HepG2 (cell line): Measurements from ENCODE around the gene DNAJC11. TPM values are rescaled to one million over a fixed set of nuclear protein-coding genes. Genes with fewer than 3 reads are reported as not detected.

Experiments
- BATF2 ChIP-seq: sonication (generic); formaldehyde crosslinking; IDR thresholded peaks from 2 replicates; pipeline ENCODE4 v1.8.0; 2022; ENCODE audit warnings: mild to moderate bottlenecking, missing genetic modification reagents, moderate library complexity
- BCL6 ChIP-seq: IDR thresholded peaks from 2 replicates; pipeline ENCODE4 v1.6.1; 2016; ENCODE audit warnings: missing genetic modification reagents, missing compliant biosample characterization
- CCAR2 ChIP-seq: fragments of 200-400 bp; formaldehyde crosslinking; optimal IDR thresholded peaks from 2 replicates; pipeline ENCODE3; 2018; ENCODE audit warnings: low read depth, mild to moderate bottlenecking, low read length, moderate library complexity
- DBP ChIP-seq: sonication (generic); formaldehyde crosslinking; IDR thresholded peaks from 2 replicates; pipeline ENCODE4 v1.4.0; 2020; ENCODE audit warnings: missing genetic modification reagents; ENCODE audit errors: not compliant biosample characterization
- FOXP1 ChIP-seq, 2 experiments: fragments of 450-650 bp in 1 of 2; IDR thresholded peaks; 2 replicates each; pipeline ENCODE4 v1.6.1; 2017 to 2018; ENCODE audit warnings: antibody characterized with exemption in 1 of 2
- GLI4 ChIP-seq: sonication (generic); formaldehyde crosslinking; IDR thresholded peaks from 2 replicates; pipeline ENCODE4 v1.5.1; 2020; ENCODE audit warnings: missing genetic modification reagents, mild to moderate bottlenecking, moderate library complexity, borderline replicate concordance
- HNRNPK ChIP-seq: fragments of 200-400 bp; formaldehyde crosslinking; IDR thresholded peaks from 2 replicates; pipeline ENCODE4 v1.6.1; 2018; ENCODE audit warnings: low read length, low read depth, moderate library complexity, mild to moderate bottlenecking; ENCODE audit not compliant: poor library complexity, severe bottlenecking
- IRF1 ChIP-seq: sonication (generic); formaldehyde crosslinking; IDR thresholded peaks from 2 replicates; pipeline ENCODE4 v1.4.0; 2020; ENCODE audit warnings: low read depth, mild to moderate bottlenecking, missing genetic modification reagents
- KDM2A ChIP-seq: sonication (generic); formaldehyde crosslinking; IDR thresholded peaks from 2 replicates; pipeline ENCODE4 v1.4.0; 2020; ENCODE audit warnings: low read depth, missing genetic modification reagents, borderline replicate concordance
- NFE2L2 ChIP-seq: fragments of 150-350 bp; IDR thresholded peaks from 2 replicates; pipeline ENCODE4 v1.6.1; 2014; ENCODE audit warnings: low read length
- RBM22 ChIP-seq: fragments of 200-400 bp; formaldehyde crosslinking; optimal IDR thresholded peaks from 2 replicates; pipeline ENCODE3; 2017; ENCODE audit warnings: mild to moderate bottlenecking, low read length, moderate library complexity
- RXRA ChIP-seq: sonication (generic); formaldehyde crosslinking; IDR thresholded peaks from 2 replicates; pipeline ENCODE4 v1.5.1; 2020; ENCODE audit warnings: missing genetic modification reagents
- SRY ChIP-seq: sonication (generic); formaldehyde crosslinking; IDR thresholded peaks from 2 replicates; pipeline ENCODE4 v1.8.0; 2022; ENCODE audit warnings: mild to moderate bottlenecking, missing genetic modification reagents
- USF2 ChIP-seq, 2 experiments: sonication (generic) in 1 of 2; formaldehyde crosslinking in 1 of 2; IDR thresholded peaks; 2 replicates each; pipeline versions ENCODE4 v1.5.1 to v1.6.1; 2011 to 2020; ENCODE audit warnings: borderline replicate concordance in 1 of 2, low read depth in 1 of 2, low read length in 1 of 2, mild to moderate bottlenecking in 1 of 2, missing genetic modification reagents in 1 of 2, moderate library complexity in 1 of 2
- ZFP62 ChIP-seq: sonication (generic); formaldehyde crosslinking; IDR thresholded peaks from 2 replicates; pipeline ENCODE4 v1.4.0; 2020; ENCODE audit warnings: missing genetic modification reagents
- ZNF549 ChIP-seq: sonication (generic); formaldehyde crosslinking; IDR thresholded peaks from 2 replicates; pipeline ENCODE4 v1.5.0; 2020; ENCODE audit warnings: missing genetic modification reagents
- ZNF552 ChIP-seq: sonication (generic); formaldehyde crosslinking; IDR thresholded peaks from 2 replicates; pipeline ENCODE4 v1.9.0; 2022; ENCODE audit warnings: missing genetic modification reagents, mild to moderate bottlenecking, borderline replicate concordance
- ZNF597 ChIP-seq: sonication (generic); formaldehyde crosslinking; IDR thresholded peaks from 2 replicates; pipeline ENCODE4 v1.5.0; 2020; ENCODE audit warnings: missing genetic modification reagents
- polyA plus RNA-seq, 8 experiments: library from polyadenylated mRNA; depleted of rRNA in 3 of 8; stranded (reverse) in 7 of 8; unstranded in 1 of 8; fragments of >200 nt; fragmentation: Illumina TruSeq in 4 of 8; extraction: Trizol in 4 of 8; gene quantifications; 2 replicates each; pipeline versions ENCODE4 v1.2.1 to v1.2.3, GENCODE V29; 2011 to 2016; ENCODE audit warnings: low read depth in 4 of 8, missing spikeins in 1 of 8, mixed read lengths in 1 of 8; ENCODE audit not compliant: insufficient read depth in 1 of 8
- total RNA-seq, 5 experiments: library from RNA; depleted of rRNA; stranded (reverse); fragments of >200 nt; fragmentation: Illumina TruSeq; extraction: Trizol; gene quantifications; 2 replicates each; pipeline ENCODE4 v1.2.3, GENCODE V29; 2016; ENCODE audit warnings: low read depth in 1 of 5

The DNAJC11 gene
- total and polyA plus RNA-seq, 2 of the 13 experiments (the other 11 are each of a cell fraction or from before 2014, with no cell fraction given): 25.1 to 47.6 TPM

GRCh38 chr1:6603915-6604558 is 97.6 kb downstream of the DNAJC11 start (continued):
- TF ChIP-seq IRF1 (CRISPR knock-in tag) (no peak), DBP (CRISPR knock-in tag) (no peak), SRY (no peak), ZNF549 (no peak), KDM2A (peak; percentile 76), CCAR2 (no peak), BCL6 (CRISPR knock-in tag) (peak; percentile 68), ZNF597 (CRISPR knock-in tag) (no peak), ZFP62 (CRISPR knock-in tag) (no peak), BATF2 (CRISPR knock-in tag) (no peak), GLI4 (CRISPR knock-in tag) (no peak), NFE2L2 (no peak), ZNF552 (CRISPR knock-in tag) (no peak), RBM22 (peak; percentile 67), USF2 (IDR thresholded peaks at IDR 0.05; ENCODE audit: low read depth, low read length) (0 out of 2 replicates have a peak, but pooled peaks have one; percentile 9), USF2 (CRISPR knock-in tag; IDR thresholded peaks at IDR 0.05; ENCODE audit: borderline replicate concordance) (peak; percentile 22; the same call in 1 of the 2 replicates), FOXP1 (IDR thresholded peaks at IDR 0.05) (no peak), FOXP1 (CRISPR knock-in tag; IDR thresholded peaks at IDR 0.05) (peak; percentile 41; the same call in 1 of the 2 replicates), RXRA (CRISPR knock-in tag) (peak; percentile 38), HNRNPK (no peak)
